ENCODE data around the gene APBA3. TPM values are rescaled to one million over a fixed set of nuclear protein-coding genes. Genes with fewer than 3 reads are reported as not detected.

Gene APBA3
- total and polyA plus RNA-seq, 9 of the 15 experiments (the other 6 are each of a cell fraction or from before 2014, with no cell fraction given): 0.10 to 29.5 (median 11.5) TPM

DNA sequence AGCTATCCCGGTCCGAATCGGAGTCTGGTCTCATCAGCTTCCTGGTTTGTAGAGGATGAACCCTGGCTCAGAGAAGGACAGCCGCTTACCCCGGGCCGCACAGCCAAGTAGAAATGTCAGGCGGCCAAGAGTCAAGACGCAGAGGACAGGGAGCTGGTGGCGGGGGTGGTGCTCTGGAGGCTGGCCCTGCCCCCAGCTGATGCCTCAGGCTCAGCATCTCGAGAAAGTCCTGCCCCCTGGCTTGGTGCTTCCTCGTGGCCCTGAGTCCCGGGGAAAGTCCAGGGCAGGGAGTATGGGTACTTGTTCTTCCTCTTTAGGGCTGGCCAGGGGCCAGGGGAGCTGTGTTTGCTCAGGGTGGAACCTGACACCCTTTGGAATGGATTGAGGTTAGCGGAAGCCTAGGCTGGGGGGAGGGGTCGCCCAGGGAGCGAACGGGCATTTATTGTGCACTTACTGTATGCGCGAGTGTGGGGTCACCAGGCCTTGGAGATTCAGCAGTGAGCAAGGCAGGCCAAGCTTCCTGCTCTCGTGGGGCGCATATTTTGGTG lies 51.2 kb downstream of the APBA3 start (continued):
- TF ChIP-seq, protein P1, sequence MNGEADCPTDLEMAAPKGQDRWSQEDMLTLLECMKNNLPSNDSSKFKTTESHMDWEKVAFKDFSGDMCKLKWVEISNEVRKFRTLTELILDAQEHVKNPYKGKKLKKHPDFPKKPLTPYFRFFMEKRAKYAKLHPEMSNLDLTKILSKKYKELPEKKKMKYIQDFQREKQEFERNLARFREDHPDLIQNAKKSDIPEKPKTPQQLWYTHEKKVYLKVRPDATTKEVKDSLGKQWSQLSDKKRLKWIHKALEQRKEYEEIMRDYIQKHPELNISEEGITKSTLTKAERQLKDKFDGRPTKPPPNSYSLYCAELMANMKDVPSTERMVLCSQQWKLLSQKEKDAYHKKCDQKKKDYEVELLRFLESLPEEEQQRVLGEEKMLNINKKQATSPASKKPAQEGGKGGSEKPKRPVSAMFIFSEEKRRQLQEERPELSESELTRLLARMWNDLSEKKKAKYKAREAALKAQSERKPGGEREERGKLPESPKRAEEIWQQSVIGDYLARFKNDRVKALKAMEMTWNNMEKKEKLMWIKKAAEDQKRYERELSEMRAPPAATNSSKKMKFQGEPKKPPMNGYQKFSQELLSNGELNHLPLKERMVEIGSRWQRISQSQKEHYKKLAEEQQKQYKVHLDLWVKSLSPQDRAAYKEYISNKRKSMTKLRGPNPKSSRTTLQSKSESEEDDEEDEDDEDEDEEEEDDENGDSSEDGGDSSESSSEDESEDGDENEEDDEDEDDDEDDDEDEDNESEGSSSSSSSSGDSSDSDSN (IDR thresholded peaks at IDR 0.05; ENCODE audit: borderline replicate concordance in 1 of 2, low read depth in 2 of 2, low read length in 2 of 2): no peak
- no peak for TF ChIP-seq ZNF232 (CRISPR knock-in tag; IDR thresholded peaks at IDR 0.05)
- no peak for TF ChIP-seq SAFB2 (IDR thresholded peaks at IDR 0.05; ENCODE audit: borderline replicate concordance, low read depth, low read length, severe bottlenecking)
- peak; percentile 34; the same call in 1 of the 2 replicates for TF ChIP-seq DPF2 (IDR thresholded peaks at IDR 0.05)
- TF ChIP-seq CHD4 (IDR thresholded peaks at IDR 0.05; ENCODE audit: insufficient read depth, insufficient replicate concordance, low read depth, low read length, poor library complexity, severe bottlenecking): peak; percentile 61
- TF ChIP-seq ETV6 (IDR thresholded peaks at IDR 0.05; ENCODE audit: borderline replicate concordance in 1 of 2, low read depth in 2 of 2, low read length in 1 of 2): no peak
- TF ChIP-seq ETV6 (CRISPR knock-in tag; IDR thresholded peaks at IDR 0.05; ENCODE audit: borderline replicate concordance): no peak
- no peak for TF ChIP-seq MEF2D (tag; conservative IDR thresholded peaks at IDR 0.05; ENCODE audit: low read depth)
- TF ChIP-seq C11orf30 (IDR thresholded peaks at IDR 0.05; ENCODE audit: low read depth): no peak
- TF ChIP-seq MAFK (IDR thresholded peaks at IDR 0.05; ENCODE audit: low read length): no peak
- TF ChIP-seq, protein P2, sequence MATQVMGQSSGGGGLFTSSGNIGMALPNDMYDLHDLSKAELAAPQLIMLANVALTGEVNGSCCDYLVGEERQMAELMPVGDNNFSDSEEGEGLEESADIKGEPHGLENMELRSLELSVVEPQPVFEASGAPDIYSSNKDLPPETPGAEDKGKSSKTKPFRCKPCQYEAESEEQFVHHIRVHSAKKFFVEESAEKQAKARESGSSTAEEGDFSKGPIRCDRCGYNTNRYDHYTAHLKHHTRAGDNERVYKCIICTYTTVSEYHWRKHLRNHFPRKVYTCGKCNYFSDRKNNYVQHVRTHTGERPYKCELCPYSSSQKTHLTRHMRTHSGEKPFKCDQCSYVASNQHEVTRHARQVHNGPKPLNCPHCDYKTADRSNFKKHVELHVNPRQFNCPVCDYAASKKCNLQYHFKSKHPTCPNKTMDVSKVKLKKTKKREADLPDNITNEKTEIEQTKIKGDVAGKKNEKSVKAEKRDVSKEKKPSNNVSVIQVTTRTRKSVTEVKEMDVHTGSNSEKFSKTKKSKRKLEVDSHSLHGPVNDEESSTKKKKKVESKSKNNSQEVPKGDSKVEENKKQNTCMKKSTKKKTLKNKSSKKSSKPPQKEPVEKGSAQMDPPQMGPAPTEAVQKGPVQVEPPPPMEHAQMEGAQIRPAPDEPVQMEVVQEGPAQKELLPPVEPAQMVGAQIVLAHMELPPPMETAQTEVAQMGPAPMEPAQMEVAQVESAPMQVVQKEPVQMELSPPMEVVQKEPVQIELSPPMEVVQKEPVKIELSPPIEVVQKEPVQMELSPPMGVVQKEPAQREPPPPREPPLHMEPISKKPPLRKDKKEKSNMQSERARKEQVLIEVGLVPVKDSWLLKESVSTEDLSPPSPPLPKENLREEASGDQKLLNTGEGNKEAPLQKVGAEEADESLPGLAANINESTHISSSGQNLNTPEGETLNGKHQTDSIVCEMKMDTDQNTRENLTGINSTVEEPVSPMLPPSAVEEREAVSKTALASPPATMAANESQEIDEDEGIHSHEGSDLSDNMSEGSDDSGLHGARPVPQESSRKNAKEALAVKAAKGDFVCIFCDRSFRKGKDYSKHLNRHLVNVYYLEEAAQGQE (IDR thresholded peaks at IDR 0.05; ENCODE audit: borderline replicate concordance): peak; percentile 15; the same call in 1 of the 2 replicates
- TF ChIP-seq, protein P2 (CRISPR knock-in tag; IDR thresholded peaks at IDR 0.05; ENCODE audit: low read depth): no peak
- TF ChIP-seq MYBL2 (IDR thresholded peaks at IDR 0.05; ENCODE audit: low read depth): no peak
- no peak for TF ChIP-seq MYBL2 (CRISPR knock-in tag; IDR thresholded peaks at IDR 0.05; ENCODE audit: borderline replicate concordance)
- TF ChIP-seq, protein P3, sequence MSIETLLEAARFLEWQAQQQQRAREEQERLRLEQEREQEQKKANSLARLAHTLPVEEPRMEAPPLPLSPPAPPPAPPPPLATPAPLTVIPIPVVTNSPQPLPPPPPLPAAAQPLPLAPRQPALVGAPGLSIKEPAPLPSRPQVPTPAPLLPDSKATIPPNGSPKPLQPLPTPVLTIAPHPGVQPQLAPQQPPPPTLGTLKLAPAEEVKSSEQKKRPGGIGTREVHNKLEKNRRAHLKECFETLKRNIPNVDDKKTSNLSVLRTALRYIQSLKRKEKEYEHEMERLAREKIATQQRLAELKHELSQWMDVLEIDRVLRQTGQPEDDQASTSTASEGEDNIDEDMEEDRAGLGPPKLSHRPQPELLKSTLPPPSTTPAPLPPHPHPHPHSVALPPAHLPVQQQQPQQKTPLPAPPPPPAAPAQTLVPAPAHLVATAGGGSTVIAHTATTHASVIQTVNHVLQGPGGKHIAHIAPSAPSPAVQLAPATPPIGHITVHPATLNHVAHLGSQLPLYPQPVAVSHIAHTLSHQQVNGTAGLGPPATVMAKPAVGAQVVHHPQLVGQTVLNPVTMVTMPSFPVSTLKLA (conservative IDR thresholded peaks at IDR 0.05): peak in 1 of 2 experiments; percentile 35; a peak in 1 of 4 replicates
- no peak for TF ChIP-seq XRCC3 (IDR thresholded peaks at IDR 0.05)
